GM13977 (cell line): ENCODE data around the gene SPTBN2.

Experiments
- DNase-seq: peaks from one replicate; pipeline ENCODE4 v3.0.0; 2012; ENCODE audit warnings: low spot score
- CTCF ChIP-seq: IDR thresholded peaks from 2 replicates; pipeline ENCODE4 v1.5.1; 2012; ENCODE audit warnings: mild to moderate bottlenecking, control low read depth; ENCODE audit not compliant: insufficient read depth; ENCODE audit errors: extremely low read depth, missing control alignments
- in situ Hi-C: fragments of 300-500 bp; cut with MboI; formaldehyde crosslinking; loops from one replicate; pipeline ENCODE4 v1.12.0; 2022; ENCODE audit warnings: low sequenced_read_pairs, low pct_unique_long_range_greater_than_20kb, mixed read lengths, inconsistent platforms; ENCODE audit not compliant: unreplicated experiment

Gene SPTBN2

GRCh38 chr11:66670816-66671215 is 58.2 kb downstream of the SPTBN2 start:
- in situ Hi-C loops = no loop called here
- TF ChIP-seq CTCF = no peak
- DNase-seq = no peak

DNA sequence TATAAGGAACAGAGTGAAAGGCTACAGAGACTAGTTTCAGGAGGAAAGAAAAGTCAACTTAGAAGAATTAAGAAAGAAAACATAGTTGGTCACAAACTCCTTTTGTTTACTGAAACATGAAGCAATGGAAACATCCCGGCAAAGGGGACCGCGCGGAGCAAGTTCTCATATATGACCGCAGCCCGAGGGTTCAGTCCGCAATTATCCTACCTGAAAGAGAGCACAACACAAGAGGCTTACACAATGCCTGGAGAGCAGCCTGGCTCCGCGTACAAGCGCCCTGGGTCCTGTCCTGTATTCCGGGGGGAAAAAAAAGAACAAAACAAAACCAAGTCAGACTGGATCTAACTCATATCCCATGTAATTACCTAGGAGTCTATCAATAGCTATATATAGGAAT is 63.6 kb downstream of the SPTBN2 start:
- in situ Hi-C loops = no loop called here

GRCh38 chr11:66663741-66664296 is 65.2 kb downstream of the SPTBN2 start:
- DNase-seq = no peak
- in situ Hi-C loops = no loop called here
- no peak for TF ChIP-seq CTCF

More for the DNA sequence above, 63.6 kb downstream of the SPTBN2 start:
- TF ChIP-seq CTCF = no peak
- DNase-seq = no peak

GRCh38 chr11:66659763-66660162 is 69.3 kb downstream of the SPTBN2 start:
- in situ Hi-C loops = no loop called here
- TF ChIP-seq CTCF = no peak
- DNase-seq = no peak

- DNase-seq = no peak
- in situ Hi-C loops = no loop called here
- no peak for TF ChIP-seq CTCF
These were observed 75.9 kb downstream of the SPTBN2 start for GRCh38 chr11:66653123-66653522.

DNA sequence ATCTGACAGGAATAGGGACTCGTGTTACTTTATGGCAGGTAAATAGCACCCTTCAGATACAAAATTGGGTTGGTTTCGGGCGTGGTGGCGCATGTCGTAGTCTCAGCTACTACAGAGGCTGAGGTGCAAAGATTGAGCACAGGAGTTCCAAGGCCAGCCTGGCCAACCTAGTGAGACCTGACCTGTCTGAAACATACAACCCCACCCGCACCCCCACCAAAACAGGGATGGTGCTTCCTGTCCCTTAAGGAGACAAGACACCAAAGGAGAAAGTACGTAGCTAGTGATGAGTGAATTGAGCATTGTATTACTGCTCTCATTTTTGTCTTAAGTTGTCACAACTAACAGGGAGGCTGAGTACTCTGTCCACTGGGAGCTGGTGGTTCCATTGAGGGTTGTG is 76.4 kb downstream of the SPTBN2 start:
- no peak for TF ChIP-seq CTCF
- in situ Hi-C loops = no loop called here
- no peak for DNase-seq

DNA sequence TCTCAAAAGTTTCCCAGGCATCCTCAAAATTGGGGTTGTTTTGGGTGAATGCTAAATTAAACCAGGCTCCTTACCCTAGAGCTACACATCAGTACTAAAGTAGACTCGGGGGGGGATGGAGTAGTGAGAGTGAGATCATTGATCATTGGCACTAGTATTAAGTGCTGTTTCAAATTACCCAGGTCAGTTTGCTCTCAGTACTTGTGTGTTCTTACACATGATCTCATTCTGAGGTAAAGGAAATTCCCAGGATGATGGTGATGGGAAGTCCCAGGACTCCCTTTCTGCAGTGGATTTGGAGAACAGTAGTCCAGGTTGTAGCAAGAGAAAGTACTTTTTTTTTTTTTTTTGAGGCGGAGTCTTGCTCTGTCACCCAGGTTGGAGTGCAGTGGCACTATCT is 78.0 kb downstream of the SPTBN2 start:
- DNase-seq = no peak
- in situ Hi-C loops = no loop called here
- TF ChIP-seq CTCF = no peak
